ENCODE measurements around the gene PLEKHA1.

The PLEKHA1 gene

GRCh38 chr10:122341141-122341810 is 33.2 kb upstream of the PLEKHA1 start:
- Mint-ChIP-seq H3K36me3 (no peaks in the 10 kb centered on the region), H3K27me3 (peaks cover 11% of the 10 kb centered on the region), H3K4me3 (no peak overlapping the region), H3K4me1 (peaks cover 2% of the 10 kb centered on the region), H3K9me3 (no peaks in the 10 kb centered on the region), H3K27ac (no peak overlapping the region)
- CTCF ChIA-PET: interaction anchor here (0.7 to 0.9 kb wide), 2 partner anchors 94 kb away, joined by 3 read pairs; no protein-coding TSS in a partner anchor
- DNase-seq: no peak

GRCh38 chr10:122342293-122343134 is 32.0 kb upstream of the PLEKHA1 start:
- H3K27me3 Mint-ChIP-seq: peaks cover 11% of the 10 kb centered on the region
- CTCF ChIA-PET: interaction anchor here (0.7 to 3.0 kb wide), 11 partner anchors 11 to 223 kb away, joined by 3 to 49 read pairs (median 3); no protein-coding TSS in a partner anchor
- H3K4me3 Mint-ChIP-seq: no peak overlapping the region
- peaks cover 2% of the 10 kb centered on the region for H3K4me1 Mint-ChIP-seq
- no peaks in the 10 kb centered on the region for H3K9me3 Mint-ChIP-seq
- peak; percentile 70 for DNase-seq
- H3K36me3 Mint-ChIP-seq: no peaks in the 10 kb centered on the region
- no peak overlapping the region for H3K27ac Mint-ChIP-seq

- Mint-ChIP-seq H3K36me3 (no peaks in the 10 kb centered on the region), H3K9me3 (no peaks in the 10 kb centered on the region), H3K27ac (no peak overlapping the region), H3K27me3 (peaks cover 11% of the 10 kb centered on the region), H3K4me3 (no peak overlapping the region), H3K4me1 (peaks cover 2% of the 10 kb centered on the region)
- DNase-seq: no peak
- CTCF ChIA-PET: interaction anchor here (0.9 to 3.0 kb wide), 11 partner anchors 10 to 222 kb away, joined by 3 to 49 read pairs (median 3); no protein-coding TSS in a partner anchor
Observed at GRCh38 chr10:122343135-122343800, 31.2 kb upstream of the PLEKHA1 start.

- Mint-ChIP-seq H3K36me3 (no peaks in the 10 kb centered on the region), H3K4me3 (no peak overlapping the region), H3K9me3 (no peaks in the 10 kb centered on the region), H3K27ac (no peak overlapping the region), H3K4me1 (peaks cover 2% of the 10 kb centered on the region), H3K27me3 (peaks cover 11% of the 10 kb centered on the region)
- no peak for DNase-seq
- CTCF ChIA-PET: interaction anchor here (0.6 to 3.0 kb wide), 5 partner anchors 46 to 222 kb away, joined by 3 to 49 read pairs (median 5); no protein-coding TSS in a partner anchor
Observed at GRCh38 chr10:122343936-122344335, 30.6 kb upstream of the PLEKHA1 start.

- H3K27ac Mint-ChIP-seq: no peak overlapping the region
- peaks cover 2% of the 10 kb centered on the region for H3K4me1 Mint-ChIP-seq
- CTCF ChIA-PET: interaction anchor here (0.6 to 3.0 kb wide), 5 partner anchors 40 to 221 kb away, joined by 3 to 49 read pairs (median 3); no protein-coding TSS in a partner anchor
Observed at GRCh38 chr10:122344741-122345258, 29.7 kb upstream of the PLEKHA1 start.

GRCh38 chr10:122346326-122346950 is 28.1 kb upstream of the PLEKHA1 start:
- no peak overlapping the region for H3K27ac Mint-ChIP-seq
- CTCF ChIA-PET: interaction anchor here (1.4 kb wide), 1 partner anchor 89 kb away, joined by 3 read pairs; no protein-coding TSS in a partner anchor
- DNase-seq: no peak

More at GRCh38 chr10:122344741-122345258, 29.7 kb upstream of the PLEKHA1 start:
- DNase-seq: no peak
- peaks cover 6% of the 10 kb centered on the region for H3K27me3 Mint-ChIP-seq
- no peak overlapping the region for H3K4me3 Mint-ChIP-seq
- H3K36me3 Mint-ChIP-seq: no peaks in the 10 kb centered on the region
- H3K9me3 Mint-ChIP-seq: no peaks in the 10 kb centered on the region

GRCh38 chr10:122347170-122347841 is 27.2 kb upstream of the PLEKHA1 start:
- Mint-ChIP-seq H3K27me3 (peaks cover 15% of the 10 kb centered on the region), H3K4me1 (peaks cover 2% of the 10 kb centered on the region), H3K4me3 (no peak overlapping the region), H3K36me3 (no peaks in the 10 kb centered on the region), H3K27ac (no peak overlapping the region), H3K9me3 (no peaks in the 10 kb centered on the region)
- CTCF ChIA-PET: no interaction called here
- no peak for DNase-seq

More at GRCh38 chr10:122346326-122346950, 28.1 kb upstream of the PLEKHA1 start:
- H3K36me3 Mint-ChIP-seq: no peaks in the 10 kb centered on the region
- no peak overlapping the region for H3K4me3 Mint-ChIP-seq
- no peaks in the 10 kb centered on the region for H3K9me3 Mint-ChIP-seq
- peaks cover 2% of the 10 kb centered on the region for H3K4me1 Mint-ChIP-seq
- peaks cover 9% of the 10 kb centered on the region for H3K27me3 Mint-ChIP-seq

GRCh38 chr10:122348512-122348911 is 26.0 kb upstream of the PLEKHA1 start:
- DNase-seq: no peak
- no peak overlapping the region for H3K4me3 Mint-ChIP-seq
- no peak overlapping the region for H3K27ac Mint-ChIP-seq
- no peaks in the 10 kb centered on the region for H3K36me3 Mint-ChIP-seq
- H3K27me3 Mint-ChIP-seq: peaks cover 18% of the 10 kb centered on the region
- CTCF ChIA-PET: interaction anchor here (1.2 kb wide), 1 partner anchor 10 kb away, joined by 3 read pairs; no protein-coding TSS in a partner anchor
- no peaks in the 10 kb centered on the region for H3K9me3 Mint-ChIP-seq
- no peaks in the 10 kb centered on the region for H3K4me1 Mint-ChIP-seq

- Mint-ChIP-seq H3K9me3 (no peaks in the 10 kb centered on the region), H3K4me1 (no peaks in the 10 kb centered on the region), H3K4me3 (no peak overlapping the region), H3K36me3 (no peaks in the 10 kb centered on the region), H3K27me3 (peaks cover 22% of the 10 kb centered on the region), H3K27ac (no peak overlapping the region)
- no peak for DNase-seq
- CTCF ChIA-PET: interaction anchor here (1.2 kb wide), 1 partner anchor 9 kb away, joined by 3 read pairs; no protein-coding TSS in a partner anchor
Observed at GRCh38 chr10:122348935-122349361, 25.6 kb upstream of the PLEKHA1 start.

- no peak overlapping the region for H3K27ac Mint-ChIP-seq
- no peaks in the 10 kb centered on the region for H3K4me1 Mint-ChIP-seq
- H3K9me3 Mint-ChIP-seq: no peaks in the 10 kb centered on the region
- no peak overlapping the region for H3K4me3 Mint-ChIP-seq
- DNase-seq: no peak
- no peaks in the 10 kb centered on the region for H3K36me3 Mint-ChIP-seq
- H3K27me3 Mint-ChIP-seq: peaks cover 20% of the 10 kb centered on the region
- CTCF ChIA-PET: no interaction called here
Observed at GRCh38 chr10:122349758-122350369, 24.6 kb upstream of the PLEKHA1 start.

GRCh38 chr10:122350893-122351292 is 23.6 kb upstream of the PLEKHA1 start:
- Mint-ChIP-seq H3K9me3 (no peaks in the 10 kb centered on the region), H3K4me3 (no peak overlapping the region), H3K27ac (no peak overlapping the region), H3K36me3 (no peaks in the 10 kb centered on the region), H3K27me3 (peaks cover 21% of the 10 kb centered on the region), H3K4me1 (no peaks in the 10 kb centered on the region)
- CTCF ChIA-PET: no interaction called here
- no peak for DNase-seq

- H3K27ac Mint-ChIP-seq: no peak overlapping the region
- no peak overlapping the region for H3K4me3 Mint-ChIP-seq
- no peaks in the 10 kb centered on the region for H3K36me3 Mint-ChIP-seq
- DNase-seq: no peak
- H3K27me3 Mint-ChIP-seq: peaks cover 21% of the 10 kb centered on the region
- H3K9me3 Mint-ChIP-seq: no peaks in the 10 kb centered on the region
- CTCF ChIA-PET: interaction anchor here (0.7 to 1.2 kb wide), 3 partner anchors 10 to 83 kb away, joined by 3 to 4 read pairs (median 3); no protein-coding TSS in a partner anchor
- H3K4me1 Mint-ChIP-seq: no peaks in the 10 kb centered on the region
Observed at GRCh38 chr10:122352817-122353525, 21.5 kb upstream of the PLEKHA1 start.
